HUES6 (cell line): ENCODE results near the gene ZSWIM8.
A peak's percentile ranks its signal among the peaks of the same experiment; 100 is the strongest.
"Not testable (repeated sequence)": the region's sequence is repeated elsewhere in the genome, so short reads cannot be mapped to it uniquely, and the experiment has no call there.

Source experiments
- H3K27ac ChIP-seq: 2 replicates; pipeline ENCODE4 v1.7.0; 2013; ENCODE audit warnings: low read depth, mild to moderate bottlenecking, low read length, inconsistent platforms
- H3K27me3 ChIP-seq: 2 replicates; pipeline ENCODE4 v1.6.1; 2013; ENCODE audit warnings: low read length; ENCODE audit not compliant: control insufficient read depth, insufficient read depth
- H3K36me3 ChIP-seq: 2 replicates; pipeline ENCODE4 v1.6.1; 2013; ENCODE audit warnings: low read length; ENCODE audit not compliant: control insufficient read depth, insufficient read depth
- H3K4me1 ChIP-seq: 2 replicates; pipeline ENCODE4 v1.6.1; 2013; ENCODE audit warnings: low read length; ENCODE audit not compliant: control insufficient read depth, insufficient read depth
- H3K4me3 ChIP-seq: 2 replicates; pipeline ENCODE4 v1.5.1; 2013; ENCODE audit warnings: low read depth, low read length
- H3K9ac ChIP-seq: one replicate; pipeline ENCODE4 v1.6.1; 2013; ENCODE audit warnings: mild to moderate bottlenecking, low read length
- H3K9me3 ChIP-seq: 2 replicates; pipeline ENCODE4 v1.6.1; 2013; ENCODE audit warnings: low read depth, low read length; ENCODE audit not compliant: control insufficient read depth, insufficient read depth

ZSWIM8 gene

DNA sequence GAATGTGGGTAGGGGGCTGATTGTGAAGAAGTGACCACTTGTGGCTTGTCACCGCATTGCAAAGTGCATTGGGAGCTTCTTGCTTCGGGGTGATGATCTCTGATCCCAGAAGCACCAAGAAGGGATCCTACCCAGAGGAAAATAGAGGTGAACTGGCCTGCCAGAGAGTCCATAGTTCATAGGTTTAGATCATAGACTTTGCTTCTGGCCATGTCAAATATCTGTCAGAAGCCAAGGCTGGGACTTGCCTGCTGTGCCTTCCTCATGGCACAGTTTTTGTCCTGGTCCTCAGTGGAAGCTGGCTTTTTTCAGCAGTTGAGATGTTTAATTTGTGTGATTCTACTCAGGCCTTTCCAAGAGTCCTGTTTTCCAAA is 1.1 kb downstream of the ZSWIM8 start:
- Histone ChIP-seq H3K27ac (no peak overlapping the region), H3K9me3 (no peaks in the 10 kb centered on the region)

DNA sequence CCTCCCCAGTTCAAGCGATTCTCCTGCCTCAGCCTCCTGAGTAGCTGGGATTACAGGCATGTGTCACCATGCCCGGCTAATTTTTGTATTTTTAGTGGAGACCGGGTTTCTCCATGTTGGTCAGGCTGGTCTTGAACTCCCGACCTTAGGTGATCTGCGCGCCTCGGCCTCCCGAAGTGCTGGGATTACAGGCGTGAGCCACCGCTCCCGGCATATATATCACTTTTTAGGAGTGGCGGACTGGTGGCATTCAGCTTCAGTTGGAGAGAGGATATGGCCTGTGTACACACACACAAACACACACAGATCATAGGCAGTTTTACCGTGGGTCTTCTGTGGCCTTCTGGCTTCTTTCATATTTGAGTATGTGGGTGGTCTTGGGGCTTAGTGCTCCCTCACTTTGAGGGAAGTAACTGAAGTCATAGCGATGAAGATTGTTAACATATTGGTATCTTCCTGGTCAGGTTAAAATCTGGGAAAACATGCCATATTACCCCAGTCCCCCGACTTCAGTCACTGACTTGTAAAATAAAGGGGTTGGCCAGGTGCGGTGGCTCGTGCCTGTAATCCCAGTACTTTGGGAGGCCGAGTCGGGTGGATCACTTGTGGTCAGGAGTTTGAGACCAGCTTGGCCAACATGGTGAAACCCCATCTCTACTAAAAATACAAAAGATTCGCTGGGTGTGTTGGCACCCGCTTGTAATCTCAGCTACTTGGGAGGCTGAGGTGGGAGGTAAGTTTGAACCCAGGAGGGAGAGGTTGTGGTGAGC is 1.8 kb downstream of the ZSWIM8 start:
- not testable (repeated sequence) for H3K9ac ChIP-seq, H3K4me3 ChIP-seq

More for the DNA sequence above, 1.1 kb downstream of the ZSWIM8 start:
- Histone ChIP-seq H3K4me3 (peak overlapping the region; percentile 69), H3K9ac (peak overlapping the region; percentile 76), H3K36me3 (peaks cover 21% of the 10 kb centered on the region), H3K27me3 (no peaks in the 10 kb centered on the region), H3K4me1 (peaks cover 8% of the 10 kb centered on the region)

GRCh38 chr10:73788864-73789658 is 3.7 kb downstream of the ZSWIM8 start:
- Histone ChIP-seq H3K27me3 (no peaks in the 10 kb centered on the region), H3K4me1 (peaks cover 3% of the 10 kb centered on the region; the same call in 1 of the 2 replicates), H3K9ac (no peak overlapping the region), H3K27ac (no peak overlapping the region), H3K4me3 (no peak overlapping the region), H3K9me3 (no peaks in the 10 kb centered on the region), H3K36me3 (peaks cover 44% of the 10 kb centered on the region)

More for the DNA sequence above, 1.8 kb downstream of the ZSWIM8 start:
- not testable (repeated sequence) for H3K9me3 ChIP-seq, H3K27ac ChIP-seq, H3K27me3 ChIP-seq, H3K4me1 ChIP-seq
- H3K36me3 ChIP-seq = peaks cover 27% of the 10 kb centered on the region

GRCh38 chr10:73789659-73790055 is 4.3 kb downstream of the ZSWIM8 start:
- Histone ChIP-seq H3K27me3 (no peaks in the 10 kb centered on the region), H3K9ac (no peak overlapping the region), H3K36me3 (peaks cover 50% of the 10 kb centered on the region)

GRCh38 chr10:73790886-73791625 is 5.7 kb downstream of the ZSWIM8 start:
- H3K4me3 ChIP-seq = no peak overlapping the region
- peaks cover 3% of the 10 kb centered on the region; the same call in 1 of the 2 replicates for H3K4me1 ChIP-seq
- no peaks in the 10 kb centered on the region for H3K27me3 ChIP-seq
- H3K36me3 ChIP-seq = peaks cover 60% of the 10 kb centered on the region
- H3K9me3 ChIP-seq = no peaks in the 10 kb centered on the region
- no peak overlapping the region for H3K9ac ChIP-seq
- H3K27ac ChIP-seq = no peak overlapping the region

More at GRCh38 chr10:73789659-73790055, 4.3 kb downstream of the ZSWIM8 start:
- no peaks in the 10 kb centered on the region for H3K9me3 ChIP-seq
- H3K4me3 ChIP-seq = no peak overlapping the region
- H3K4me1 ChIP-seq = peaks cover 3% of the 10 kb centered on the region; the same call in 1 of the 2 replicates
- no peak overlapping the region for H3K27ac ChIP-seq

GRCh38 chr10:73791871-73792400 is 6.5 kb downstream of the ZSWIM8 start:
- Histone ChIP-seq H3K4me3 (no peak overlapping the region), H3K9me3 (no peaks in the 10 kb centered on the region), H3K4me1 (no peaks in the 10 kb centered on the region), H3K27me3 (no peaks in the 10 kb centered on the region), H3K27ac (no peak overlapping the region), H3K9ac (no peak overlapping the region), H3K36me3 (peaks cover 67% of the 10 kb centered on the region)

GRCh38 chr10:73793456-73793855 is 8.1 kb downstream of the ZSWIM8 start:
- H3K9ac ChIP-seq = no peak overlapping the region
- H3K36me3 ChIP-seq = peaks cover 81% of the 10 kb centered on the region
- no peak overlapping the region for H3K27ac ChIP-seq
- no peaks in the 10 kb centered on the region for H3K9me3 ChIP-seq
- H3K27me3 ChIP-seq = no peaks in the 10 kb centered on the region
- H3K4me1 ChIP-seq = no peaks in the 10 kb centered on the region
- no peak overlapping the region for H3K4me3 ChIP-seq

GRCh38 chr10:73795491-73795890 is 10.1 kb downstream of the ZSWIM8 start:
- H3K27ac ChIP-seq, H3K9ac ChIP-seq, H3K4me3 ChIP-seq, H3K4me1 ChIP-seq, H3K9me3 ChIP-seq, H3K27me3 ChIP-seq: not testable (repeated sequence)
- peaks cover 86% of the 10 kb centered on the region for H3K36me3 ChIP-seq

- H3K4me3 ChIP-seq, H3K27me3 ChIP-seq, H3K27ac ChIP-seq, H3K9ac ChIP-seq, H3K9me3 ChIP-seq, H3K4me1 ChIP-seq: not testable (repeated sequence)
- H3K36me3 ChIP-seq = peaks cover 86% of the 10 kb centered on the region
Observed at GRCh38 chr10:73796035-73796434, 10.6 kb downstream of the ZSWIM8 start.

DNA sequence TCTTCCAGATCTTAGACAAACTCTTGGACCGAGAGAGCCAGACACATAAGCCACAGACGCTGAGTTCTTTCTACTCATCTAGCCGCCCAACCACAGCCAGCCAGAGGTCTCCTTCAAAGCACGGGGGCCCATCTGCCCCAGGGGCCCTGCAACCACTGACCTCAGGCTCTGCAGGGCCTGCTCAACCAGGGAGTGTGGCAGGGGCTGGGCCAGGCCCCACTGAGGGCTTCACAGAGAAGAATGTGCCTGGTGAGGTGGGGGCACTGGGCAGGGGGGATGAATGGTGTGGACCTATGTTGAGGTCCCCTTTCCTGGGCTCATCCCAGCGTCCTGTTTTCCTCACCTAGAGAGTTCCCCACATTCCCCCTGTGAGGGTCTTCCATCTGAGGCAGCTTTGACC is 11.4 kb downstream of the ZSWIM8 start:
- no peaks in the 10 kb centered on the region for H3K9me3 ChIP-seq
- H3K4me3 ChIP-seq = no peak overlapping the region
- H3K9ac ChIP-seq = no peak overlapping the region
- peaks cover 86% of the 10 kb centered on the region for H3K36me3 ChIP-seq
- no peaks in the 10 kb centered on the region for H3K4me1 ChIP-seq
- H3K27me3 ChIP-seq = no peaks in the 10 kb centered on the region
- no peak overlapping the region for H3K27ac ChIP-seq
